Measurements from ENCODE around the gene CDHR3. TPM values are rescaled to one million over a fixed set of nuclear protein-coding genes. Genes with fewer than 3 reads are reported as not detected.

The CDHR3 gene
- polyA plus RNA-seq, 3 donors: 0.16 TPM; not detected in 2

DNA sequence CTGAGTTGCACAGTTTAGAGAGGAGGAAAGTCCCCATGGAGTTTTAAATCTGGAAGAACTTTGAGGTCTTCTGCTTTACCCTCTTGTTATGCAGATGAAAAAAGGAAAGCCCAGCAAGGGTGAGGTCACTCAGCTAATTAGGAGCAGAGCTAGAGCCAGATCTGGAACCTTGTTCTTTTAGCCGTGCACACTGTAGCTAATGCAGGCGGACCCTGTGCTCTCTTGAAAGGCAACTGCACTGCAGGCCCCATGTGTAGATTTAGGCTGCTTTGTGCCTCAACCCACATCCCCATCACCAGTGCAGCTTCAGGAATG, 85.6 kb downstream of the CDHR3 start:
- no peaks in the 10 kb centered on the region for H3K36me3 Mint-ChIP-seq
- no peaks in the 10 kb centered on the region for H4K20me1 ChIP-seq (ENCODE audit: insufficient read depth, low read length)
- H3K36me3 ChIP-seq (replicated peaks in 1 of 2; ENCODE audit: control insufficient read depth in 1 of 2, insufficient read depth in 2 of 2, low read length in 2 of 2): no peaks in the 10 kb centered on the region
- H3K9me3 Mint-ChIP-seq: no peaks in the 10 kb centered on the region
- intact Hi-C loops (cut with micrococcal nuclease): loop anchor here (10.0 kb wide), 1 partner anchor 284 kb away; no protein-coding TSS in a partner anchor
- no peak overlapping the region for H3K27ac ChIP-seq (ENCODE audit: low read depth in 1 of 2, low read length in 2 of 2)
- no peaks in the 10 kb centered on the region for H3K79me2 ChIP-seq (ENCODE audit: insufficient read depth, low read length)
- H3K9me3 ChIP-seq (replicated peaks in 1 of 2; ENCODE audit: control insufficient read depth in 1 of 2, insufficient read depth in 1 of 2, low read length in 2 of 2): no peaks in the 10 kb centered on the region
- WGBS (ENCODE audit: insufficient coverage): 100% methylated on average over 1 of the region's 2 CpGs
- no peak overlapping the region for H2AFZ ChIP-seq (ENCODE audit: insufficient read depth, low read depth, low read length, poor library complexity, severe bottlenecking)
- H3K4me2 ChIP-seq (replicated peaks; ENCODE audit: extremely low read depth, low read length, poor library complexity, severe bottlenecking): no peak overlapping the region
- peaks cover 19 to 50% (median 45%) of the 10 kb centered on the region in 3 donors for H3K27me3 Mint-ChIP-seq (ENCODE audit: low read depth in 3 of 3)
- DNase-seq: no peak
- peak overlapping the region in 1 of 2 donors; percentile 15 for H3K4me3 Mint-ChIP-seq
- peaks cover 5% of the 10 kb centered on the region for H3K4me1 Mint-ChIP-seq
- TF ChIP-seq CTCF (IDR thresholded peaks at IDR 0.05): no peak
- no peak overlapping the region for H3K27ac Mint-ChIP-seq
- no peak overlapping the region for H3K9ac ChIP-seq (ENCODE audit: insufficient read depth, low read length, poor library complexity, severe bottlenecking)
- no peaks in the 10 kb centered on the region for H3K4me1 ChIP-seq (ENCODE audit: control insufficient read depth in 1 of 2, insufficient read depth in 2 of 2, low read length in 2 of 2)
- no peak overlapping the region for H3K4me3 ChIP-seq (replicated peaks in 1 of 3; ENCODE audit: low read depth in 2 of 3, low read length in 3 of 3)
- peaks cover 2 to 37% of the 10 kb centered on the region in 2 donors for H3K27me3 ChIP-seq (ENCODE audit: control insufficient read depth in 2 of 2, insufficient read depth in 2 of 2, low read length in 2 of 2)

DNA sequence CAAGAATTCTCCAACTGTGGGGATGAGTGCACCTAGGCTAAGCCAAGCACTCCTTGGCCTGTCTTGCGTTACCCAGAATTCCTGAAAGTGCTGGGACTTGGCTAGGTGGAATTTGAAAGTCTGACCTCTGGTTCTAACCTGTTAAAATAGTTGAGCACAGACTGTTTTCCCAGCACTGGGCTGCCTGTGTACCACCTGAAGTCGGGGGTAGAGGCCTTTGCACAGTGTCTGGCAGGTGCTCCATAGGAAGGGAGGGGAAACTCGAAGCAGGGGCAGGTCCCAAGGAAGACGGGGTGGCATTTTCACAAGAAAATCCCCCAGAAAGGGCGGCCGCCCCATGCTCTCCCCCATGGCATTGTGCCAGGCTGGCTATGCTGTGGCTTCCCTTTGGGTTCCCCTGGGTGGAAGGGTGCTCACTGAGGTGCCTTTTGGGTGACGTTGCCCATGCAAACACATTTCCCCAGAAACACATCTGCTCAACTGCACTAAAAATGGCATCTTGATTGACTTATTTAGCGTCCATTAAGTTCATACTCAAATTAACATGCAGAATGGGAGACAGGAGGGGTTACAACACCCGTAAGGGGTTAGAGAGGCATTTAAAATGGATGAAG, 86.2 kb downstream of the CDHR3 start:
- Mint-ChIP-seq H3K4me3 (no peak overlapping the region), H3K27ac (no peak overlapping the region), H3K4me1 (peaks cover 5% of the 10 kb centered on the region), H3K27me3 (ENCODE audit: low read depth in 3 of 3) (peaks cover 22 to 51% (median 47%) of the 10 kb centered on the region in 3 donors), H3K36me3 (no peaks in the 10 kb centered on the region), H3K9me3 (no peaks in the 10 kb centered on the region)
- no peak for DNase-seq
- no peaks in the 10 kb centered on the region for H3K36me3 ChIP-seq (replicated peaks in 1 of 2; ENCODE audit: control insufficient read depth in 1 of 2, insufficient read depth in 2 of 2, low read length in 2 of 2)
- no peaks in the 10 kb centered on the region for H3K4me1 ChIP-seq (ENCODE audit: control insufficient read depth in 1 of 2, insufficient read depth in 2 of 2, low read length in 2 of 2)
- no peak overlapping the region for H3K27ac ChIP-seq (ENCODE audit: low read depth in 1 of 2, low read length in 2 of 2)
- H3K9ac ChIP-seq (ENCODE audit: insufficient read depth, low read length, poor library complexity, severe bottlenecking): no peak overlapping the region
- H3K9me3 ChIP-seq (replicated peaks in 1 of 2; ENCODE audit: control insufficient read depth in 1 of 2, insufficient read depth in 1 of 2, low read length in 2 of 2): no peaks in the 10 kb centered on the region
- H2AFZ ChIP-seq (ENCODE audit: insufficient read depth, low read depth, low read length, poor library complexity, severe bottlenecking): no peak overlapping the region
- 71% methylated on average over 4 of the region's 9 CpGs for WGBS (ENCODE audit: insufficient coverage)
- no peak overlapping the region for H3K4me3 ChIP-seq (replicated peaks in 1 of 3; ENCODE audit: low read depth in 2 of 3, low read length in 3 of 3)
- intact Hi-C loops (cut with micrococcal nuclease): loop anchor here (10.0 kb wide), 1 partner anchor 284 kb away; no protein-coding TSS in a partner anchor
- no peak overlapping the region for H3K4me2 ChIP-seq (replicated peaks; ENCODE audit: extremely low read depth, low read length, poor library complexity, severe bottlenecking)
- H3K27me3 ChIP-seq (ENCODE audit: control insufficient read depth in 2 of 2, insufficient read depth in 2 of 2, low read length in 2 of 2): peaks cover 2 to 38% of the 10 kb centered on the region in 2 donors
- TF ChIP-seq CTCF (IDR thresholded peaks at IDR 0.05): no peak
- no peaks in the 10 kb centered on the region for H3K79me2 ChIP-seq (ENCODE audit: insufficient read depth, low read length)
- H4K20me1 ChIP-seq (ENCODE audit: insufficient read depth, low read length): no peaks in the 10 kb centered on the region

All from CD14-positive monocyte (primary cell).